HepG2 (cell line): ENCODE results near the gene MRPL38. TPM values are rescaled to one million over a fixed set of nuclear protein-coding genes. Genes with fewer than 3 reads are reported as not detected.

Experiments
- ARID3A ChIP-seq: IDR thresholded peaks from 2 replicates; pipeline ENCODE4 v1.6.1; 2012; ENCODE audit warnings: low read depth, low read length, improper control_type of control experiment
- JUN ChIP-seq: sonication (generic); formaldehyde crosslinking; IDR thresholded peaks from 2 replicates; pipeline ENCODE4 v1.4.0; 2020; ENCODE audit warnings: mild to moderate bottlenecking, missing genetic modification reagents
- MEF2D ChIP-seq: sonication (generic); formaldehyde crosslinking; IDR thresholded peaks from 2 replicates; pipeline ENCODE4 v1.5.1; 2020; ENCODE audit warnings: mild to moderate bottlenecking, missing genetic modification reagents
- PREB ChIP-seq: sonication (generic); formaldehyde crosslinking; IDR thresholded peaks from 2 replicates; pipeline ENCODE4 v1.4.0; 2020; ENCODE audit warnings: missing genetic modification reagents
- RXRA ChIP-seq: sonication (generic); formaldehyde crosslinking; IDR thresholded peaks from 2 replicates; pipeline ENCODE4 v1.5.1; 2020; ENCODE audit warnings: missing genetic modification reagents
- SMYD3 ChIP-seq: sonication (generic); formaldehyde crosslinking; IDR thresholded peaks from 2 replicates; pipeline ENCODE4 v1.8.1; 2023; ENCODE audit warnings: mild to moderate bottlenecking, missing genetic modification reagents
- YEATS4 ChIP-seq: sonication (generic); formaldehyde crosslinking; IDR thresholded peaks from 2 replicates; pipeline ENCODE4 v1.4.0; 2020; ENCODE audit warnings: missing genetic modification reagents, borderline replicate concordance
- ZNF484 ChIP-seq: sonication (generic); formaldehyde crosslinking; IDR thresholded peaks from 2 replicates; pipeline ENCODE4 v1.5.1; 2020; ENCODE audit warnings: mild to moderate bottlenecking, low read depth, missing genetic modification reagents, borderline replicate concordance
- ZNF564 ChIP-seq: sonication (generic); formaldehyde crosslinking; IDR thresholded peaks from 2 replicates; pipeline ENCODE4 v1.8.1; 2023; ENCODE audit warnings: mild to moderate bottlenecking, missing genetic modification reagents
- ZNF788 ChIP-seq: sonication (generic); formaldehyde crosslinking; IDR thresholded peaks from 2 replicates; pipeline ENCODE4 v1.5.0; 2020; ENCODE audit warnings: mild to moderate bottlenecking, missing genetic modification reagents, borderline replicate concordance
- ZSCAN25 ChIP-seq: sonication (generic); formaldehyde crosslinking; IDR thresholded peaks from 2 replicates; pipeline ENCODE4 v1.8.0; 2022; ENCODE audit warnings: mild to moderate bottlenecking, missing genetic modification reagents
- polyA plus RNA-seq, 8 experiments: library from polyadenylated mRNA; depleted of rRNA in 3 of 8; stranded (reverse) in 7 of 8; unstranded in 1 of 8; fragments of >200 nt; fragmentation: Illumina TruSeq in 4 of 8; extraction: Trizol in 4 of 8; gene quantifications; 2 replicates each; pipeline versions ENCODE4 v1.2.1 to v1.2.3, GENCODE V29; 2011 to 2016; ENCODE audit warnings: low read depth in 4 of 8, missing spikeins in 1 of 8, mixed read lengths in 1 of 8; ENCODE audit not compliant: insufficient read depth in 1 of 8
- total RNA-seq, 5 experiments: library from RNA; depleted of rRNA; stranded (reverse); fragments of >200 nt; fragmentation: Illumina TruSeq; extraction: Trizol; gene quantifications; 2 replicates each; pipeline ENCODE4 v1.2.3, GENCODE V29; 2016; ENCODE audit warnings: low read depth in 1 of 5
- TF ChIP-seq, protein P1 (sequence below), 2 experiments: fragments of 450-650 bp in 1 of 2; sonication (generic) in 1 of 2; formaldehyde crosslinking in 1 of 2; IDR thresholded peaks; 2 replicates each; pipeline versions ENCODE4 v1.6.1 to v1.8.0; 2016 to 2022; ENCODE audit warnings: antibody characterized with exemption in 1 of 2, mild to moderate bottlenecking in 1 of 2, missing genetic modification reagents in 1 of 2
- TF ChIP-seq, protein P2 (sequence below): conservative IDR thresholded peaks from 2 replicates; pipeline ENCODE4 v1.6.1; 2018; ENCODE audit warnings: missing genetic modification reagents

Gene MRPL38
- total and polyA plus RNA-seq, 2 of the 13 experiments (the other 11 are each of a cell fraction or from before 2014, with no cell fraction given) = 83.7 to 125 TPM

DNA sequence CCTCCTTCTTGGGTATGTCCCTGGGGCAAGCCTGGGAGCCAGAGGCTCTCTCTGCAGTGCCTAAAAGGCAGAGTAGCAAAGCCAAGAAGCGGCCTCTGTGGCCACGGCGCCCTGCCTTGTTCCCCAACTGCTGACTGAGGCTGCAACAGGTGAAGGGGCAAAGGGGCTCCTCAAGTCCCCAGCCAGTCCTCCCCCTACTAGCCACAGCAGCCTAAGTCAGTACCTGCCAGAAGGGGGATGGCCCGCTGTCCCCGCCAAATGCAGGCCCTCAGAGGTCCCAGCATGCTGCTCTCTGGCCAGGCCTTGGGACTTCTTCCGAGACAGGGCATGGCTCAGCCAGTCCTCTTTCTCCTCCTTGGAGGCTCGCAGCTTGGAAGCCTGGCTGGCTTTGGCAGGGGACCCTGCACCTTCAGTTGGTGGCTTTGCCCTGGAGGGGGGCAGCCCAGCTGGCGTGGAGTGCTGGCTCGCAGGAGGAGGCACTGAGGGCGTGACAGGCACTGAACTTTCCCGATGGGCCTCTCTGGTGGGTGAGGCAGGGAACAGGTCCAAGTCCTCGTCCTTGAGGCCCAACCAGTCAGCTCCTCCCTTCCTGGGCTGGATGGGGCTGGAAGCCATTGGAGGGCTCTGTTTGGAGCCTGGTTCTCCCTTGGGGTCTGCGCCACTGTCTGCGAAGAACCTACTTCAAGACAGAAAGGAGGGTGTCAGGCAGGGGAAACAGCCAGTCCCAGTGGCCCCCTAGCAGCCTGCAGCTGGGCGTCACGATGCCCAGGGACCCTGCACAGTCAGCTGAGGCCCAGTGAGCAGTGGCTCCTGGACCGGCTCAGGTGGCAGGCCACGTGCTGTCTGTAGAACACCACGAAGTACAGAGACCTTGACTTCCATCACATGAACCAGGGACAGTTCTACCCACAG, 18.5 kb upstream of the MRPL38 start (continued):
- TF ChIP-seq, protein P1, sequence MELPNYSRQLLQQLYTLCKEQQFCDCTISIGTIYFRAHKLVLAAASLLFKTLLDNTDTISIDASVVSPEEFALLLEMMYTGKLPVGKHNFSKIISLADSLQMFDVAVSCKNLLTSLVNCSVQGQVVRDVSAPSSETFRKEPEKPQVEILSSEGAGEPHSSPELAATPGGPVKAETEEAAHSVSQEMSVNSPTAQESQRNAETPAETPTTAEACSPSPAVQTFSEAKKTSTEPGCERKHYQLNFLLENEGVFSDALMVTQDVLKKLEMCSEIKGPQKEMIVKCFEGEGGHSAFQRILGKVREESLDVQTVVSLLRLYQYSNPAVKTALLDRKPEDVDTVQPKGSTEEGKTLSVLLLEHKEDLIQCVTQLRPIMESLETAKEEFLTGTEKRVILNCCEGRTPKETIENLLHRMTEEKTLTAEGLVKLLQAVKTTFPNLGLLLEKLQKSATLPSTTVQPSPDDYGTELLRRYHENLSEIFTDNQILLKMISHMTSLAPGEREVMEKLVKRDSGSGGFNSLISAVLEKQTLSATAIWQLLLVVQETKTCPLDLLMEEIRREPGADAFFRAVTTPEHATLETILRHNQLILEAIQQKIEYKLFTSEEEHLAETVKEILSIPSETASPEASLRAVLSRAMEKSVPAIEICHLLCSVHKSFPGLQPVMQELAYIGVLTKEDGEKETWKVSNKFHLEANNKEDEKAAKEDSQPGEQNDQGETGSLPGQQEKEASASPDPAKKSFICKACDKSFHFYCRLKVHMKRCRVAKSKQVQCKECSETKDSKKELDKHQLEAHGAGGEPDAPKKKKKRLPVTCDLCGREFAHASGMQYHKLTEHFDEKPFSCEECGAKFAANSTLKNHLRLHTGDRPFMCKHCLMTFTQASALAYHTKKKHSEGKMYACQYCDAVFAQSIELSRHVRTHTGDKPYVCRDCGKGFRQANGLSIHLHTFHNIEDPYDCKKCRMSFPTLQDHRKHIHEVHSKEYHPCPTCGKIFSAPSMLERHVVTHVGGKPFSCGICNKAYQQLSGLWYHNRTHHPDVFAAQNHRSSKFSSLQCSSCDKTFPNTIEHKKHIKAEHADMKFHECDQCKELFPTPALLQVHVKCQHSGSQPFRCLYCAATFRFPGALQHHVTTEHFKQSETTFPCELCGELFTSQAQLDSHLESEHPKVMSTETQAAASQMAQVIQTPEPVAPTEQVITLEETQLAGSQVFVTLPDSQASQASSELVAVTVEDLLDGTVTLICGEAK (IDR thresholded peaks at IDR 0.05) = no peak
- TF ChIP-seq, protein P1 (CRISPR knock-in tag; IDR thresholded peaks at IDR 0.05) = peak; percentile 17; the same call in 1 of the 2 replicates
- TF ChIP-seq, protein P2, sequence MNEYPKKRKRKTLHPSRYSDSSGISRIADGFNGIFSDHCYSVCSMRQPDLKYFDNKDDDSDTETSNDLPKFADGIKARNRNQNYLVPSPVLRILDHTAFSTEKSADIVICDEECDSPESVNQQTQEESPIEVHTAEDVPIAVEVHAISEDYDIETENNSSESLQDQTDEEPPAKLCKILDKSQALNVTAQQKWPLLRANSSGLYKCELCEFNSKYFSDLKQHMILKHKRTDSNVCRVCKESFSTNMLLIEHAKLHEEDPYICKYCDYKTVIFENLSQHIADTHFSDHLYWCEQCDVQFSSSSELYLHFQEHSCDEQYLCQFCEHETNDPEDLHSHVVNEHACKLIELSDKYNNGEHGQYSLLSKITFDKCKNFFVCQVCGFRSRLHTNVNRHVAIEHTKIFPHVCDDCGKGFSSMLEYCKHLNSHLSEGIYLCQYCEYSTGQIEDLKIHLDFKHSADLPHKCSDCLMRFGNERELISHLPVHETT = no peak
- TF ChIP-seq YEATS4 (CRISPR knock-in tag) (0 out of 2 replicates have a peak, but pooled peaks have one; percentile 25), ZNF564 (CRISPR knock-in tag) (no peak), ZNF788 (CRISPR knock-in tag) (peak; percentile 14; the same call in 1 of the 2 replicates), PREB (CRISPR knock-in tag) (0 out of 2 replicates have a peak, but pooled peaks have one; percentile 39), MEF2D (CRISPR knock-in tag) (no peak), ZNF484 (CRISPR knock-in tag) (no peak), ARID3A (no peak), RXRA (CRISPR knock-in tag) (peak; percentile 9; the same call in 1 of the 2 replicates), JUN (CRISPR knock-in tag) (0 out of 2 replicates have a peak, but pooled peaks have one; percentile 45), SMYD3 (no peak), ZSCAN25 (peak; percentile 81)
